GM12878 (cell line): ENCODE data around the gene MAGI1.

Source experiments
- CTCF ChIP-seq, 3 experiments: IDR thresholded peaks in 2 of 3; conservative IDR thresholded peaks in 1 of 3; 2 replicates each; pipeline ENCODE4 v1.5.1; 2011; ENCODE audit warnings: low read depth in 3 of 3, low read length in 3 of 3, mild to moderate bottlenecking in 3 of 3, control low read depth in 2 of 3, moderate library complexity in 2 of 3, inconsistent platforms in 1 of 3, mixed read lengths in 1 of 3; ENCODE audit not compliant: control insufficient read depth in 2 of 3, insufficient read depth in 1 of 3; ENCODE audit errors: extremely low read depth in 1 of 3
- MEF2B ChIP-seq: fragments of 450-650 bp; IDR thresholded peaks from 2 replicates; pipeline ENCODE4 v1.6.1; 2018; ENCODE audit warnings: mild to moderate bottlenecking, moderate library complexity; ENCODE audit not compliant: partially characterized antibody, poor library complexity, severe bottlenecking
- MTA2 ChIP-seq: fragments of 450-650 bp; IDR thresholded peaks from 2 replicates; pipeline ENCODE4 v1.6.1; 2016; ENCODE audit warnings: low read depth, mild to moderate bottlenecking, moderate library complexity
- MXI1 ChIP-seq: fragments of 150-350 bp; IDR thresholded peaks from 2 replicates; pipeline ENCODE4 v1.6.1; 2011; ENCODE audit warnings: low read depth, mild to moderate bottlenecking, inconsistent platforms, low read length, improper control_type of control experiment
- POLR2A ChIP-seq: IDR thresholded peaks from 2 replicates; pipeline ENCODE4 v1.6.1; 2011; ENCODE audit warnings: low read depth, mild to moderate bottlenecking, low read length
- RFX5 ChIP-seq: IDR thresholded peaks from 2 replicates; pipeline ENCODE4 v1.6.1; 2011; ENCODE audit warnings: low read depth, low read length, improper control_type of control experiment
- TAF1 ChIP-seq: IDR thresholded peaks from 2 replicates; pipeline ENCODE4 v1.6.1; 2011; ENCODE audit warnings: mild to moderate bottlenecking, low read depth, low read length, borderline replicate concordance
- TARDBP ChIP-seq: IDR thresholded peaks from 2 replicates; pipeline ENCODE4 v1.6.1; 2016; ENCODE audit warnings: borderline replicate concordance
- TCF3 ChIP-seq: IDR thresholded peaks from 2 replicates; pipeline ENCODE4 v1.6.1; 2012; ENCODE audit warnings: low read depth, mild to moderate bottlenecking, low read length, borderline replicate concordance; ENCODE audit not compliant: insufficient read depth
- USF1 ChIP-seq: IDR thresholded peaks from 2 replicates; pipeline ENCODE4 v1.6.1; 2011; ENCODE audit warnings: borderline replicate concordance, low read depth, mild to moderate bottlenecking, moderate library complexity, mixed read lengths, low read length; ENCODE audit not compliant: insufficient read depth; ENCODE audit errors: extremely low read length
- TF ChIP-seq, protein P1 (sequence below): IDR thresholded peaks from 2 replicates; pipeline ENCODE4 v1.6.1; 2012; ENCODE audit warnings: low read depth, low read length, improper control_type of control experiment
- TF ChIP-seq, protein P2 (sequence below): IDR thresholded peaks from 2 replicates; pipeline ENCODE4 v1.6.1; 2012; ENCODE audit warnings: mild to moderate bottlenecking, low read depth, low read length

DNA sequence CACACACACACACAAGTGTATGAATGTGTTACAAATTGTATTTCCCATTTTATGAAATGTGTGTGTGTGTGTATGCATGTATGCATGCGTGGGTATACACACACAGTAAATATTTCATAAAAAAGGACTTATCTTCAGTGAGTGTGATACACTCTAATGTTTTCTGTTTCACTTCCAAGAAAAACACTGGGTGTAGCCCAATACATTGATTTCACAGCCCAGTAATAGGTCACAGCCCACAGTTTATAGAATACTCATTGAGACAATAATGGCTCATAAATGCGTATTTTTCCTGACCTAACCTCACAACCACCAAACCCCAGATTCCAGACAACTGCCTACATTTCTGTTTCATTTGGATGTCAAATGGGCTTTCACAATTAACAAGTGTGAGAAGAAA, 619.5 kb downstream of the MAGI1 start:
- TF ChIP-seq TAF1 (no peak), MEF2B (no peak), TCF3 (no peak), USF1 (no peak), TARDBP (no peak), POLR2A (no peak), MTA2 (no peak), MXI1 (no peak), CTCF (IDR thresholded peaks at IDR 0.05 in 2 of 3, conservative IDR thresholded peaks at IDR 0.05 in 1 of 3; ENCODE audit: control insufficient read depth in 2 of 3, extremely low read depth in 1 of 3, insufficient read depth in 1 of 3, low read depth in 3 of 3, low read length in 3 of 3) (no peak), RFX5 (no peak)
- TF ChIP-seq, protein P1, sequence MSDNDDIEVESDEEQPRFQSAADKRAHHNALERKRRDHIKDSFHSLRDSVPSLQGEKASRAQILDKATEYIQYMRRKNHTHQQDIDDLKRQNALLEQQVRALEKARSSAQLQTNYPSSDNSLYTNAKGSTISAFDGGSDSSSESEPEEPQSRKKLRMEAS: no peak
- TF ChIP-seq, protein P2, sequence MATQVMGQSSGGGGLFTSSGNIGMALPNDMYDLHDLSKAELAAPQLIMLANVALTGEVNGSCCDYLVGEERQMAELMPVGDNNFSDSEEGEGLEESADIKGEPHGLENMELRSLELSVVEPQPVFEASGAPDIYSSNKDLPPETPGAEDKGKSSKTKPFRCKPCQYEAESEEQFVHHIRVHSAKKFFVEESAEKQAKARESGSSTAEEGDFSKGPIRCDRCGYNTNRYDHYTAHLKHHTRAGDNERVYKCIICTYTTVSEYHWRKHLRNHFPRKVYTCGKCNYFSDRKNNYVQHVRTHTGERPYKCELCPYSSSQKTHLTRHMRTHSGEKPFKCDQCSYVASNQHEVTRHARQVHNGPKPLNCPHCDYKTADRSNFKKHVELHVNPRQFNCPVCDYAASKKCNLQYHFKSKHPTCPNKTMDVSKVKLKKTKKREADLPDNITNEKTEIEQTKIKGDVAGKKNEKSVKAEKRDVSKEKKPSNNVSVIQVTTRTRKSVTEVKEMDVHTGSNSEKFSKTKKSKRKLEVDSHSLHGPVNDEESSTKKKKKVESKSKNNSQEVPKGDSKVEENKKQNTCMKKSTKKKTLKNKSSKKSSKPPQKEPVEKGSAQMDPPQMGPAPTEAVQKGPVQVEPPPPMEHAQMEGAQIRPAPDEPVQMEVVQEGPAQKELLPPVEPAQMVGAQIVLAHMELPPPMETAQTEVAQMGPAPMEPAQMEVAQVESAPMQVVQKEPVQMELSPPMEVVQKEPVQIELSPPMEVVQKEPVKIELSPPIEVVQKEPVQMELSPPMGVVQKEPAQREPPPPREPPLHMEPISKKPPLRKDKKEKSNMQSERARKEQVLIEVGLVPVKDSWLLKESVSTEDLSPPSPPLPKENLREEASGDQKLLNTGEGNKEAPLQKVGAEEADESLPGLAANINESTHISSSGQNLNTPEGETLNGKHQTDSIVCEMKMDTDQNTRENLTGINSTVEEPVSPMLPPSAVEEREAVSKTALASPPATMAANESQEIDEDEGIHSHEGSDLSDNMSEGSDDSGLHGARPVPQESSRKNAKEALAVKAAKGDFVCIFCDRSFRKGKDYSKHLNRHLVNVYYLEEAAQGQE: no peak
